Measurements from ENCODE around the gene MYH11.
"Not testable (repeated sequence)": the region's sequence is repeated elsewhere in the genome, so short reads cannot be mapped to it uniquely, and the experiment has no call there.

Gene MYH11

DNA sequence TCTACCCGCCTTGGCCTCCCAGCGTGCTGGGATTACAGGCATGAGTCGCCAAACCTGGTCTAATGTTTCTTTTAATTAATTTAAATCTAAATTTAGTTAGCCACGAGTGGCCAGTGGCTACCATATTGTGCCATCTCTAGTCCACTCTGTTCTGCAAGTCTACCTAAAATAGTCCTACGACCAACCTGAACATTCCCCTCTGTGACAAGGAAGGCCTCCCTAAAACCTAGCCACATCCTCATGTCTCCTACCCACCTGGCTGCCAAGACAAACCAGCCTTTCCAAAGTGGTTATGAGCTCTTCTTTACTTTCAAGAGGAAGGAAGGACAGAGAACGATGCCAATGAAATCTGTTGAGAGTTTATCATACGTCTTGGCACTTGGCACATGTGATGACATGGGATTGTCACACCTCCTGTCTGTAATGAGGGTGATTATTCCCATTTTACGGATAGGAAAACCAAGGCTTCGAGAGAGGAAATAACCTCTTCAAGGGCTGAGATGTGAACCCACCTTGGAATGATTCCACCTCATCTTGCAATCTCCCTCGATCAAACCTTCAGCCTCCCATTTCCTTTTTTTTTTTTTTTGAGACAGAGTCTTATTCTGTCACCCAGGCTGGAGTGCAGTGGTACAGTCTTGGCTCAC lies 19.7 kb downstream of the MYH11 start:
- no peak for DNase-seq

DNA sequence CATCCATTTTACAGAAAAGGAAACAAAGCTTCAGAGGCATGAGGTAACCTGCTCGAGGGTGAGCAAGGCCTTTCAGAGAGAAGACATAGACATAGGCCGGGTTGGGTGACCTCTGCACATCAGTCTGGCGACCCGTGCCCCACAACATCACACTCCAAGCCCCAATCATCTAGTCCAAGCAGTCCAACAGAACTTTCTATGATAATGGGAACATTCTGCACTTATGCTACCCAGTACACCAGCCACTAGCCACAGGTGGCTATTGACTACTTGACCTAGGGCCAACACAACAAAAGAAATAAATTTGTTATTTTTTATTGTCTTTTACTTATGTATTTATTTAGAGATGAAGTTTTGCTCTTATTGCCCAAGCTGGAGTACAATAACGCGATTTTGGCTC lies 20.8 kb downstream of the MYH11 start:
- no peak for DNase-seq

DNA sequence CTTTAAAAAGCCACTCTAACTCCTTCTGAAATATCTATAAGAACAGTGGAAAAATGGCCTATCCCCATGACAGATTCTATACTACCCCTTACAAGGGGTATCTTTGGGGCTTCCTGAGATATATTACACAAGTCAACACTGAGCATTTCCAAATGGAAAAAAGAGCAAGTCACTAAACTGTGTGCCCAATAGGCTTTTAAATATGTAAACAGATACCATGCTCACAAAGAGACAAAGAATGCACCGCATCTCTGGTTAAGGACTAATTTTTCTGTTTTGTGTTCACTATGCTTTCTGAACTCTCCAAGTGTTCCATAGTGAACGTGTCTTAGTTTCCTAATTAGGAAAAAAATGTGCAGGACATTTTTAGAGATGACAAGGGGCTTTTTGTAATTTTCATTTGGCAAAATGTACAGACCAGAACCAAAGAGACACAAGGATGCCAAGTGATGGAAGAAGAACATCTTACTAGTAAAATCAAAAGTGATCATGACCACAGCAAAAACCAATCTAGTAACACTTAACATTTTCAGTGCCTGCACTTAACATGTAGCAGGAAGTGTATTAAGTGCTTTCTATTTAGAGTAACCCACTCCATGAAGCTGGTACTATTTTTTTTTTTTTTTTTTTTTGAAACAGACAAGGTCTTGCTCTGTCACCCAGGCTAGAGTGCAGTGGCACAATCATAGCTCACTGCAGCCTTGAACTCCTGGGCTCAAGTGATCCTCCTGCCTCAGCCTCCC lies 21.5 kb downstream of the MYH11 start:
- no peak for DNase-seq

DNA sequence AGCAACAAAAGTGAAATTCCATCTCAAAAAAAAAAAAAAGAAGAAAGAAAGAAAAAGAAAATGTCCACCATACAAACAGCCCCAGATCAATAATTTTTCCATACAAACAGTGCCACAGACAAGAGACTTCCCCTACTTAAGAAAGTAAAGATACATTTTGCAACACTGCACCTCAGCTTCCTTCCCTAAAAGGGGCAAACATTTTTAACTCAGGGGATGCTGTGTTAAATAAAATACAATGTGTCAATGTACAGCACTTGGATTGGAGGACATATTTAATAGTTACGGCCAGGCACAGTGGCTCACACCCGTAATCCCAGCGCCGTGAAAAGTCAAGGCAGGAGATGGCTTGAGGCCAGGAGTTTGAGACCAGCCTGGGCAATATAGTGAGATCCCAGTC lies 22.3 kb downstream of the MYH11 start:
- DNase-seq = no peak

DNA sequence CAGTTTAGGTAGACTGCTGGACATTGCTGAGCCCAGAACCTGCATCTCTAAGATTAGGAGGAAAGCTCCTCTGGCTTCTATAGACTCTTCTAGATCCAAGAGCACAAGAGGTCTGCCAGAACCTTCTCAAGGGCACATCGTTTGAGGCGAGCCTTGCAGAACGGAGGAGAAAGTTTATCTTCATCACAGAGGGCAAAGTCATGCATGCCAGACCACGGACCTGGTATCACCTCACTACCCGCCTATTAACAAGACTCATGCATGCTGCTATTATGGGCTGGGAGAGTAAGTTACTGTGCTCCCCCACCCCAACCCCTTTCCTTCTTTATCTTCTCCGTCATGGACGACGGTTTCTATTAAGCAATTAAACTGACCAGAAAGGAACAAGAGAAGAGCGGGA lies 23.3 kb downstream of the MYH11 start:
- DNase-seq = no peak

DNA sequence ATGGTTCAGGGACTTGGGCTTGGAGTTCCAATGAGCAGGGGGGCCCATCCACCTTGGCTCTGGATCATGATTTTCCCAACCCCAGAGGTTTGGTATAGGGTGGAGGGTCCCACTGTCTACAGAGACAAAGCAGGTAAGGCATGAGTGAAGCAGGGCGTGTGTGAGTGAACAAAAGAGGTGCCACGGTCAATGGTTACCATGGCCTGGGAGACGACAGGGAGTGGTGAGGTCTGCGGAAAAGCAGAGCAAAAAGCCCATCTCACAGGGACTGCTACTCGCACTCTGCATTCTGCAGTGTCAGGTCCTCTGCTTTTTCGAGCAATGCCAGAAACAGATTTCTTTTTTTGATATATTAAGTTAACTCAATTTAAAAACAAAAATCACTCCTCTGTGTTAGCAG lies 24.6 kb downstream of the MYH11 start:
- no peak for DNase-seq

DNA sequence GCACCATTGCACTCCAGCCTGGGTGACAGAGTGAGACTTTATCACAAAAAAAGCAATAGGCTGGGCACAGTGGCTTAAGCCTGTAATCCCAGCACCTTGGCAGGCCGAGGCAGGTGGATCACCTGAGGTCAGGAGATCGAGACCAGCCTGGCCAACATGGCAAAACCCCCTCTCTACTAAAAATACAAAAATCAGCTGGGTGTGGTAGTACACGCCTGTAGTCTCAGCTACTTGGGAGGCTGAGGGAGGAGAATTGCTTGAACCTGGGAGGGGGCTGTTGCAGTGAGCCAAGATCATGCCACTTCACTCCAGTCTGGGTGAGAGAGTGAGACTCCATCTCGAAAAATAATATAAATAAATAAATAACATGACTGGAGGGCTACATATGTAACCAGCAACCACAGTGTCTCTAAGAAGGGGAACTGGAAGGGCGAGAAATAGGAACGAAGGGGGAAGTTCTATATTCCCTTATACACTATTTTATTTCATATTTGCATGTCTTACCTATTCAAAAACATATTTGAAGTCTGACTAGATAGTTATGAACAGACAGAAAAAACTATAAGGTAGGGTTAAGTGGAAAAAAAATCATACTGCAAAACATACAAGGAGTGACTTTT lies 25.9 kb downstream of the MYH11 start:
- DNase-seq = no peak

DNA sequence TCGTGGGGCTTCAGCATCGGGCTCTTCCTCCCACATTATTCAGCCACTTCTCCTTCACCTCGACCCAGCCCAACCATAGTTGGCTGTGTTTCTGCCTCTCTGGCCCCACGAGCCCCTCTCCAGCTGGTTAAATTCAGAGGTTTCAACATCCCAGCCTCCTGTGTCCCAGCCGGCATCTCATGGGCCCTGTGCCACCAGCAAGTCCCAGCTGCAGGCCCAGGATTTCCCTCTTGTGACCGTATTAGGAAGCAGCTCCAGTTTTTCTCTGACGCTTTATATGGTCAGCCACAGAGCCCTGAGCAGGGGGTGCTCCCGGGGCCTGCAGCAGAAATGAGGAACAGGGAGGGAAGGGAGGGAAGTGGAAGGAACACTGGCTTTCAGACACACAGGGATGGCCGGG lies 27.4 kb downstream of the MYH11 start:
- DNase-seq = no peak

DNA sequence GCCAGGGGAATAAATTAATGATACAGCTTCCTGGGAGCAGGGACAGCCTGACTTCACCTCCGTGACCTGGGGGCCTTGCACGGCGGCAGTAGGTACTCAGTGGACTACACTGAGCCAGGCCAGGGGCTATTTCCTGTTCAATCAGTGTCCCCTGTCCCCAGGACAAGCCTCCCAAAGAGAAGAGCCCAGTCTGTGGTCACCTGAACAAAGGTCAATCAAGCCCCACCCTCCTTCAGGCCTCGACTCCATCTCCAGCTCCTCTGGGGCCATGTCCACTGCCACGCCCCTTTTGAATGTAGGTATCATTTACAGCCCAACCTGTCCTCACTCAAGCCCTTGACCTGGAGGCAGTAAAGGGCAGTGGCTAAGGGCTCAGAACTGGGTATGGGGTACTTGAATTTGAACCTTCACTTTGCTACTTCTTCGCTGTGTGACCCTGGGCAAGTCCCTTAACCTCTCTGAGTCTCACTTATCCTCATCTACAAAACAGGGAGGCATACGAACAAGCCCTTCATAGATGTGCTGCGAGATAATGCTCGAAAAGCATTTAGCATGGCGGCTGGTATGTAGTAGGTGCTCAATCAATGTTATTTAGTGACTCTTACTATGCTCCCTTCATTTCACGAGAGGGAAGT lies 29.0 kb downstream of the MYH11 start:
- DNase-seq = no peak

DNA sequence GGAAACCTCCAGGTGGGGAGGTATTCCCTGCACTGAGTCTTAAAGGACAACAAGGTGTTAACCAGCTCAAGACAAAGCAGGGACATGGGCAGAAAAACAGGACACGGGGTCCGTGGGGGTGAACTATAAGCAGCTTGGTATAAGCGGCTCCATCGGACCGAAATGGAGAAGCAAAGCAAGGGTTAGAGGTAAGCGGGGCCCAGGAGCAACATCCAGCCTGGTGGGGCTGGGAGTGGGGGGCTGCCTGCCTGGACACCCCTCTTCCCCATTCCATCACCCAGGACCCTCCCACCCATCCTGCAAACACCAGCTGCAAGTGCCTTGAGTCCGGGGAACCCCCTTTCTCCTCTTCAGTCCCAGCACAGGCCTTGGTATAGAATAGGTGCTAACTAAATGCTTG lies 29.5 kb downstream of the MYH11 start:
- DNase-seq = no peak

DNA sequence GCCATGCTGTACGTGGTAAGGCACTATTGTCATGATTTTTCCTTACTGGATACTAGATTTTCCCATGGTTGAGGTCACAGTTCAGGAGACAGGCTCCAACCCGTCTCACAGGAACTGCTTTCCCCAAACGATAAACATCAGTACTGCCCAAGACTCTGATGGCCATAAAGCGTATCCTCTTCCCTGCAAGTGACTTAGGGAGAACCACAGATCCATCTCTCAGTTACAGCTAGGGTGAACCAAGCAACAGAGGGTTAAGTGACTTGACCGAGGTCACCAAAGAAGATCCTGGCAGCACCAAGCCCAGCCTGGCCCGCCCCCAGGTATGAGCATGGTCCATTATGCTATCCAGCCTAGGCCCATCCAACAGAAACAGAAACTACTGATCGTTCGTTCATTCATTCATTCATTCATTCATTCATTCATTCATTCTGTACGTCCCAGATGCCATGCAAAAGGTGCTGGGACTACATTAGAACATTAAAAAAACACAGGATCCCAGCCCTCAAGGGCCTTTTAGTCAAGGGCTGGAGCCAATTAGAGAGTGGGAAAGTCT lies 31.0 kb downstream of the MYH11 start:
- no peak for DNase-seq

DNA sequence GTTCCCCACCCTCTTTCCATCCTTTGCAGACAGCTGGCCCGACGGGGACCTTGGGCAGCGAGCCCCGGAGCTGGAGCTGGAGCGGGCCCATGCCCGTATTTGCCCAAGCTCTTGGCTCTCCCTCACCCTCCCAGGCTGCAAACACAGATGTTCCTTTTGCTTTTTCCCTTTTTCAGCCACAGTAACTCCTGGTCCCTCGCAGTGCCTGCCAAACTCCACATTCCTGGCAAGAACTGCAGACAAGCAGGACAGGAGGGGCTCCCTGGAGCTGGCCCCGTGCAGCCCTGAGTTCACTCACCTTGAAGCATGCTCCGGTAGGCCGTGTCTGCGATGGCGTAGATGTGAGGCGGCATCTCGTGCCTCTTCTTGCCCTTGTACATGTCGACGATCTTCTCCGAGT lies 33.9 kb downstream of the MYH11 start:
- no peak for DNase-seq

DNA sequence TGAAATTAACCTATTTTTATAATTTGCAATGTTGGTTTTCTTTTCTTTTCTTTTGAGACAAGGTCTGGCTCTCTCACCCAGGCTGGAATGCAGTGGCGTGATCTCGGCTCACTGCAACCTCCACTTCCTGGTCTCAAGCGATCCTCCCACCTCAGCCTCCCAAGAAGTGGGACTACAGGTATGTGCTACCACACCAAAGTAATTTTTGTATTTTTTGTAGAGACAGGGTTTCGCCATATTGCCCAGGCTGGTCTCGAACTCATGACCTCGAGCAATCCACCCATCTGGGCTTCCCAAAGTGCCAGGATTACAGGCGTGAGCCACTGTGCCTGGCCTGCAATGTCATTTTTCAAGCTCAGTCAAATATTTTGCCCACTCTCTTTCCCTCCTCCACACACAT lies 36.0 kb downstream of the MYH11 start:
- no peak for DNase-seq

DNA sequence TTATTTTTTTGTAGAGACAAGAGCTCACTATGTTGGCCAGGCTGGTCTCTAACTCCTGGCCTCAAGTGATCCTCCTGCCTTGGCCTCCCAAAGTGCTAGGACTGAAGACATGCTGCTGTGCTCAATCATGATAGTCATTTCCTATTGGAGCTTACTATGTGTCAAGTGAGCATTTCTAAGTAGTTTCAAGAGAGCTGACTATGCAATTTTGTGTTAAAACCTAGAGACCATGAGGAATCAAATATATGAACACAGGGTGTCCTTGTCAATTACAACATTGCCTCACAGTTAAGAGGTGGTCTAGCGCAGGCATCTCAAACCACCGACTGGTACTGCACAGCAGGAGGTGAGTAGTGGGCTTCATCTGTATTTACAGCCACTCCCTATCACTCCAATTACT lies 37.8 kb downstream of the MYH11 start:
- no peak for DNase-seq

DNA sequence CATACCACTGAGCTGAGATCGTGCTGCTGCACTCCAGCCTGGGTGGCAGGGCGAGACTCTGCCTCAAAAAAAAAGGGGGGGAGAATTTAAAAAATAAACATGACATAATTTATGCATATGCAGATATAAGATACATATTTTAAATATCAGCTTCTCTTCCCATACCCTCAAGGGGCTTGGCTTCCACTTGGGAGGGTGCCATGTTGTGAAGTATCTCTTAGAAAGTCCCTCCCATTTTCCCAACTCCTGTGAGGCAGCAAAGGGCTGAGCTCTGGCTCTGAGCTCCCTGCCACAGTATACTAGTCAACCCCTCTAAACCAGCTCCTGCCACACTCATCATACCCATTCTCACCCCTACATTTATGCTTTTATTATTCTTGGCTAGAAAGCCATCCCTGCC lies 39.4 kb downstream of the MYH11 start:
- no peak for DNase-seq

DNA sequence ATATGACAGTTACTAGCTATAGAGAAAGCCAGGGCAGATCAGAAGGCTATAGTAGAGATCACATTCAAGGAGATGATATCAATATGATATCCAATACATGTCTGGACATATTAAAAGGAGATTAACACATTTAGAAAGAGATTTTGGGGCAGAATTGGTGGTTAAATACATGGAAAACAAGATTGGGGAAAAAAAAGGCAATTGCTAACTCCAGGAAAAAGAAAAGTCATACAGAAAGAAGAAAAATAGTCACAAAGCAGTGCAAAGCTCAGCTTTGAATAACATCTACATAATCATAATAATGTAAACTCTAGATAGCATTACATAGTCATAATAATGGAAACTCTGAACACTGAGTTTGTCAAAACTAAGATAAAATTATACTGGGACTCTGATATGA lies 40.6 kb downstream of the MYH11 start:
- no peak for DNase-seq

DNA sequence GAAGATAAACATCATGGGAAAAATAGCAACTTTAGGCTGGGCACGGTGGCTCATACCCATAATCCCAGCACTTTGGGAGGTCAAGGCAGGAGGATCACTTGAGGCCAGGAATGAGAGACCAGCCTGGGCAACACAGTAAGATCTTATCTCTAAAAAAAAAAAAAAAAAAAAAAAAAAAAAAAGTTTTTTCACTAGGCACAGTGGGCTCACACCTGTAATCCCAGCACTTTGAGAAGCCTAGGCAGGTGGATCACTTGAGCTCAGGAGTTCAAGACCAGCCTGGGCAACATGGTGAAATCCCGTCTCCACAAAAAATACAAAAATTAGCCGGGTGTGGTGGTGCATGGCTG lies 44.5 kb downstream of the MYH11 start:
- DNase-seq = not testable (repeated sequence)

DNA sequence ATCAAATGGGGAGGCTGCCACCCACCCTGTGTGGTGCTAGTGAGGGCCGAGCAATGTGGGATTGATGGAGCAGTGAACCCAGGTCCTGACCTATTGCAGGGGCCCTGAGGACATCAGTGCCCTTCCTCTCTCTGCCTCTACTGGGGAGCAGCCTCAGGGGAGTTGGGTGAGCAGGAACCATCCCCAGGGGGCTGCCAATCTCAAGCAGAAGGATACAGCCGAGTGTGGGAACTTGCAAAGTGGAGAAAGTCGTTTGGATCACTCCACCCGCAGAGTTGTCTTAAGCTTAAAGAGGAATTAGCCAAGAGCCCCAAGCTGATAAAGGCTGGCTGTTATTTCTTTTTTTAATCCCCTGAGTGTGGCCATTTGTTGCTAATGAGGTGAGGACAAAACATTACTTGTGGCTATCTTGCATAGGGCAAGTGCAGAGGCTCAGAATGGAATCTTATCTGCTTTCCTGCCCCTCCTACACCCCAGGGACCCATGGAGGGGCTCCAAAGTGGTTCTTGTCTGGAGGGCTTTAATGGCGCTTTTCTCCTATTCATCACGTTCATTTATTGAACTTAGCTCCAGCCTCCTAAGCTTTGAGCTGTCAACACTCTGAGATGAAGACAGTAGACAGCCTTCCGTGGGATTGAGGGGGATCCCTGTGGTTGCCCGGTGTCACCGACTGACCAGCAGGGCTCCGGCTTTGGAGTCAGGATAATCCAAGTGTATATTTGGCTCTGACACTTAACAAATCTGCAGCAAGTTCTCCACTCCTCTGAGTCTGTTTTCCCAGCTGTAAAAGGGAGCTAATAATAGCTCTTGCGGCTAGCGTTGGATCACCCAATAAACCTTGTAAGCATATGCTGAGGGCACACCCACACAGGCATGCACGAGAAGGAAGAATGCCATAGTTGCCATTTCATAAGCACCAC lies 45.1 kb downstream of the MYH11 start:
- no peak for DNase-seq

DNA sequence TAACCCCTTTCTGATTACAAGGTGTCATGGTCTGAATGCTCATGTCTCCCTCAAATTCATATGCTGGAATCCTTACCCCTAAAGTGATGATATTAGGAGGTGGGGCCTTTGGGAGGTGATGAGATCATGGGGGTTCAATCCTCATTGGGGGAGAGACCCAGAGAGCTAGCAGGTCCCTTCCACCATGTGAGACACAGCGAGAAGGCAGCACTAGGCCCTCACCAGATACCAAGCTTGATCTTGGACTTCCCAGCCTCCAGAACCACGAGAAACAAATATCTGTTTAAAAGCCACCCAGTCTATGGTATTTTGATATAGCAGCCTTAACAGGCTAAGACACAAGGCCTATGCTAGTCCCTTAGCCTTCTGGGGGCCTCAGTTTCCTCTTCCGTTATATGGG lies 45.9 kb downstream of the MYH11 start:
- no peak for DNase-seq

DNA sequence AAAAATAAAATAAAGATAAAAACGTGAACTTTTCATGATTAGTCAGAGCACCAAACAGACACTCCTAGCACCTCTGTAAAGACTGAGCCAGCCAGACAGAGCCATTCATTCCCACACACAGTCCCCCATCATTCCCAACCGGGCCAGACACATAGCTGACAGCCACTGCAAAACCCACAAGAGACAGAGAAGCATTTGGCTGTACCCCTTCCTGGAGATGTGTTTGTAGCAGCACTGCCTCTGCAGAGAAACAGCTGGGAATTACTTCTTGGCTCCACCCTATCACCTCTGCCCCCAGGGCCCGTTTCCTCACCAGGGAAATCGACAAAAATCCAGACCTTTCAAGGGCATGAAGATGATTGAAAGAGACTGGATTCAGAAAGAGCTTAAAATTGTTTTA lies 46.4 kb downstream of the MYH11 start:
- DNase-seq = no peak

DNA sequence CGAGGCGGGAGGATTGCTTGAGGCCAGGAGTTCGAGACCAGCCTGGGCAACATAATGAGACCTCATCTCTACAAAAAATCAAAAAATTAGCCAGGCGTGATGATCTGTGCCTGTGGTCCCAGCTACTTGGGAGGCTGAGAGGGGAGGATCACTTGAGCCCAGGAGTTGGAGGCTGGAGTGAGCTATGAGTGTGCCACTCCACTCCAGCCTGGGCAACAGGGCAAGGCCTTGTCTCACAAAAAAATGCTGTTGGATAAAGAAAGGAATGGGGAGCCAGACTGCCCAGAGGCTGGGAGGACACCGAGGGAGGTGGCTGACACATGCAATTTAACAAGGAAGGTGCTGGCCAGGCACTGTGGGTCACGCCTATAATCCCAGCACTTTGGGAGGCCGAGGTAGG lies 47.5 kb downstream of the MYH11 start:
- DNase-seq = not testable (repeated sequence)

DNA sequence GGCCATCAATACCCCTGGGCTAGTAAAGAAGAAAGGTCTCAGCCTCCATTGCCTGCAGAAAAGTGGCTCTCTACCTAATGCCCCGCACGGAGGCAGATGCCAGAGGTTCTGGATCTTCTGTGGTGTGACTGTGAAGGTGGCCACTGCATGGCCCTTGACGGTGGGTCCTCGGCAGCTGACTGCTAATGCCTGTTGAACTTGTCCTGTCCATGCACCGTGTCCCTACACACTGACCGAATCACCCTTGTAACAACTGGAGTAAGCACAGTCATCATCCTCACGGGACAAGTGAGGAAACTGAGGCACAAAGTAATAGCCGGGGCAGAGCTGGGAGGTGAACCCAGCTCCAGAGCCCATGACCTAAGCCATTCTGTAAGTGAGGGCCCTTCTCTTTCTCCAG lies 48.8 kb downstream of the MYH11 start:
- no peak for DNase-seq

DNA sequence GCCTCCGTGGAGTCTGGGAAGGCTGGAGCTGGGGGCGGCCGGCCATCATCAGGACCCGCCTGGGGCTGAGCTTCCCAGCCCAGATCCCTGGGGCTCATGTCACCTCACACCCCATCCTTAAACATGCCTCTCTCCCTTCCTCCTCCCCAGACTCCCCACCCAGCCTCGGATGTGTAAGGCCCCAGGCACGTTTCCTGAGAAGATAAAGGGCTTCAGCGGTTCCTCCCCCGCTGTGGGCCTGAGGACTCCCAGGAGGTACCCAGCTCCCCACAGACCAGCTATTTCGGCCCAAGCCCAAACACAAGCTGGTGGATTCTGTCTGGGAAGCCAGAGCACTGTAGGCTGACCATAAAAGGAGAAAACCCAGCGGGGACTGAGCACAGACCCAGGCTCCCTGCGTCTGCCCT lies 49.2 kb downstream of the MYH11 start:
- no peak for DNase-seq

Measured in activated gamma-delta T cell treated with Interleukin-2 at 50 U/mL for 16 hours (primary cell).